Mucosa of descending colon (tissue), 3 donors: ENCODE results near the gene PTPRN2. TPM values are rescaled to one million over a fixed set of nuclear protein-coding genes. Genes with fewer than 3 reads are reported as not detected.
A peak's percentile ranks its signal among the peaks of the same experiment; 100 is the strongest.

Experiments used
- ATAC-seq: fragments of 200-7000 bp; cut with Tn5 transposase; one replicate; pipeline ENCODE4 v1.9.1; 2020; ENCODE audit warnings: mild to moderate bottlenecking, moderate library complexity
- DNase-seq, 3 donors: peaks; one replicate each; pipeline ENCODE4 v3.0.0-alpha.2; 2020
- H3K36me3 ChIP-seq: fragments of 200-600 bp; one replicate; pipeline ENCODE4 v1.8.0; 2021; ENCODE audit warnings: low read depth, mild to moderate bottlenecking
- H3K4me1 ChIP-seq: fragments of 200-600 bp; one replicate; pipeline ENCODE4 v1.8.0; 2021; ENCODE audit warnings: low read depth, mild to moderate bottlenecking
- H3K4me3 ChIP-seq: fragments of 200-600 bp; one replicate; pipeline ENCODE4 v1.8.0; 2021; ENCODE audit warnings: mild to moderate bottlenecking
- H3K9me3 ChIP-seq: fragments of 200-600 bp; one replicate; pipeline ENCODE4 v1.8.0; 2021; ENCODE audit warnings: mild to moderate bottlenecking
- CTCF ChIP-seq: fragments of 200-600 bp; IDR thresholded peaks from one replicate; pipeline ENCODE4 v1.8.0; 2022; ENCODE audit warnings: antibody characterized with exemption, mild to moderate bottlenecking
- intact Hi-C, 2 donors: fragments of 100-400 bp; cut with DNase I in 1 of 2; cut with micrococcal nuclease in 1 of 2; formaldehyde crosslinking; loops; one replicate each; pipeline versions ENCODE4 v1.11.0 to v1.11.1; 2022; cut with DNase I, micrococcal nuclease
- total RNA-seq, 3 donors: library from RNA; stranded (reverse); fragmentation: NEBNext Ultra II Directional in 2 of 3; extraction: Animal tissue kit (Norgen Biotek cat#: 25700) in 2 of 3; gene quantifications; one replicate each; pipeline versions ENCODE4 v1.2.1 to v1.2.4, GENCODE V29; 2021 to 2023
- donor health status: DM: no; HTN: no; CAD: no; lungs with moderate emphysema.
- donor health status: DM: no; HTN: no; CAD: no.
- donor health status: DM: no; HTN: yes; CAD: no.

PTPRN2 gene
- total RNA-seq, 3 donors from 2014 or later: 12.5 to 28.0 (median 26.2) TPM

GRCh38 chr7:157597562-157597961, 990.1 kb downstream of the PTPRN2 start:
- TF ChIP-seq CTCF: no peak
- H3K9me3 ChIP-seq: no peaks in the 10 kb centered on the region
- intact Hi-C loops: no loop called here
- no peak for ATAC-seq
- no peaks in the 10 kb centered on the region for H3K4me1 ChIP-seq
- peak in 1 of 3 donors; percentile 7 for DNase-seq
- no peak overlapping the region for H3K4me3 ChIP-seq
- no peaks in the 10 kb centered on the region for H3K36me3 ChIP-seq

GRCh38 chr7:157596881-157597280, 990.7 kb downstream of the PTPRN2 start:
- intact Hi-C loops: no loop called here
- H3K36me3 ChIP-seq: no peaks in the 10 kb centered on the region
- no peaks in the 10 kb centered on the region for H3K9me3 ChIP-seq
- DNase-seq: peak in 1 of 3 donors; percentile 2
- no peaks in the 10 kb centered on the region for H3K4me1 ChIP-seq
- H3K4me3 ChIP-seq: no peak overlapping the region
- no peak for ATAC-seq
- no peak for TF ChIP-seq CTCF

GRCh38 chr7:157596471-157596870, 991.2 kb downstream of the PTPRN2 start:
- DNase-seq (peak in 1 of 3 donors; percentile 22), ATAC-seq (no peak)
- Histone ChIP-seq H3K4me3 (no peak overlapping the region), H3K4me1 (no peaks in the 10 kb centered on the region), H3K36me3 (no peaks in the 10 kb centered on the region), H3K9me3 (no peaks in the 10 kb centered on the region)
- TF ChIP-seq CTCF: no peak
- intact Hi-C loops: no loop called here

- intact Hi-C loops: no loop called here
- Histone ChIP-seq H3K36me3 (no peaks in the 10 kb centered on the region), H3K4me3 (no peak overlapping the region), H3K9me3 (no peaks in the 10 kb centered on the region), H3K4me1 (no peaks in the 10 kb centered on the region)
- TF ChIP-seq CTCF: no peak
- DNase-seq (no peak), ATAC-seq (no peak)
Measured at GRCh38 chr7:157596026-157596425, 991.6 kb downstream of the PTPRN2 start.

GRCh38 chr7:157595086-157595855, 992.4 kb downstream of the PTPRN2 start:
- no peaks in the 10 kb centered on the region for H3K9me3 ChIP-seq
- no peak for ATAC-seq

More at GRCh38 chr7:157595086-157595855, 992.4 kb downstream of the PTPRN2 start:
- Histone ChIP-seq H3K4me3 (no peak overlapping the region), H3K4me1 (no peaks in the 10 kb centered on the region), H3K36me3 (no peaks in the 10 kb centered on the region)
- TF ChIP-seq CTCF: no peak
- intact Hi-C loops: no loop called here
- DNase-seq: no peak
